H1 (cell line): Measurements from ENCODE around the gene KLHL1. TPM values are rescaled to one million over a fixed set of nuclear protein-coding genes. Genes with fewer than 3 reads are reported as not detected.

Source experiments
- CTCF ChIA-PET: fragments of 300-600 bp; sonication (Branson Sonifier 250); formaldehyde crosslinking; loops from one replicate; lab custom pipeline; 2021; ENCODE audit not compliant: partially characterized antibody; lab: Charles Lee
- POLR2A ChIA-PET: fragments of 300-600 bp; sonication (Branson Sonifier 250); formaldehyde crosslinking; loops from one replicate; lab custom pipeline; 2021; ENCODE audit warnings: inconsistent platforms; ENCODE audit not compliant: partially characterized antibody; lab: Charles Lee
- DNase-seq, 2 experiments: peaks; one replicate each; pipeline versions ENCODE4 v3.0.0 to v3.0.0-alpha.2; 2010 to 2022; ENCODE audit warnings: low spot score in 2 of 2, low read depth in 1 of 2, mixed read lengths in 1 of 2
- FAIRE-seq: peaks from 2 replicates; lab custom pipeline; 2011; peaks lifted over from hg19 to GRCh38; lab: Jason Lieb, UNC
- H2AFZ ChIP-seq: 2 replicates; pipeline ENCODE4 v1.8.1; 2012; ENCODE audit warnings: low read length, inconsistent platforms
- H2AK5ac ChIP-seq: 2 replicates; pipeline ENCODE4 v1.6.1; 2013; ENCODE audit warnings: low read depth, low read length
- H2BK120ac ChIP-seq: replicated peaks from 2 replicates; pipeline ENCODE3; 2013; ENCODE audit warnings: low read depth, low read length, inconsistent platforms
- H2BK12ac ChIP-seq: 2 replicates; pipeline ENCODE4 v1.6.1; 2013; ENCODE audit warnings: low read depth, low read length
- H2BK15ac ChIP-seq: 2 replicates; pipeline ENCODE4 v1.6.1; 2013; ENCODE audit warnings: low read length
- H2BK20ac ChIP-seq: 2 replicates; pipeline ENCODE4 v1.6.1; 2013; ENCODE audit warnings: low read length
- H2BK5ac ChIP-seq: 2 replicates; pipeline ENCODE4 v1.6.1; 2013; ENCODE audit warnings: low read depth, low read length
- H3K14ac ChIP-seq: 2 replicates; pipeline ENCODE4 v1.6.1; 2013; ENCODE audit warnings: inconsistent platforms; ENCODE audit not compliant: insufficient read length
- H3K18ac ChIP-seq: 2 replicates; pipeline ENCODE4 v1.6.1; 2013; ENCODE audit warnings: low read length; ENCODE audit errors: extremely low read depth
- H3K23ac ChIP-seq: 2 replicates; pipeline ENCODE4 v1.6.1; 2013; ENCODE audit warnings: inconsistent platforms; ENCODE audit not compliant: insufficient read length
- H3K23me2 ChIP-seq: 2 replicates; pipeline ENCODE4 v1.6.1; 2013; ENCODE audit warnings: low read depth, low read length
- H3K27ac ChIP-seq: 2 replicates; pipeline ENCODE4 v1.6.1; 2011; ENCODE audit warnings: low read depth, low read length, inconsistent platforms
- H3K27me3 ChIP-seq, 4 experiments: replicated peaks in 1 of 4; 1 replicate in 1 of 4; 2 replicates in 3 of 4; pipeline versions ENCODE4 v1.6.1 to v1.8.1; 2011 to 2013; ENCODE audit warnings: low read length in 3 of 4, mild to moderate bottlenecking in 3 of 4, inconsistent platforms in 2 of 4, mixed read lengths in 2 of 4, moderate library complexity in 1 of 4; ENCODE audit not compliant: control insufficient read depth in 3 of 4, insufficient read depth in 3 of 4; ENCODE audit errors: extremely low read depth in 1 of 4
- H3K36me3 ChIP-seq, 4 experiments: 2 replicates each; pipeline versions ENCODE4 v1.6.1 to v1.8.1; 2011 to 2013; ENCODE audit warnings: mild to moderate bottlenecking in 4 of 4, low read length in 3 of 4, moderate library complexity in 2 of 4, control low read depth in 1 of 4, inconsistent platforms in 1 of 4; ENCODE audit not compliant: insufficient read depth in 4 of 4, control insufficient read depth in 2 of 4
- H3K4ac ChIP-seq: replicated peaks from 2 replicates; pipeline ENCODE3; 2013; ENCODE audit warnings: low read length, low read depth, mixed read lengths, inconsistent platforms; ENCODE audit not compliant: insufficient read length
- H3K4me1 ChIP-seq, 4 experiments: replicated peaks in 1 of 4; 1 replicate in 1 of 4; 2 replicates in 3 of 4; pipeline versions ENCODE4 v1.6.1 to v1.8.1; 2011 to 2013; ENCODE audit warnings: low read length in 3 of 4, inconsistent platforms in 2 of 4, mixed read lengths in 1 of 4; ENCODE audit not compliant: insufficient read depth in 4 of 4, control insufficient read depth in 3 of 4
- H3K4me2 ChIP-seq, 2 experiments: 2 replicates each; pipeline versions ENCODE4 v1.6.1 to v1.8.1; 2011 to 2013; ENCODE audit warnings: low read depth in 2 of 2, low read length in 2 of 2, control low read depth in 1 of 2, inconsistent platforms in 1 of 2, mild to moderate bottlenecking in 1 of 2; ENCODE audit not compliant: insufficient read depth in 1 of 2
- H3K4me3 ChIP-seq, 4 experiments: fragments of 200-600, 300-600 bp in 1 of 4; sonication (generic), shearing (Covaris generic), sonication (Bioruptor Twin) in 1 of 4; 2 replicates each; pipeline versions ENCODE4 v1.5.1 to v1.8.1; 2011 to 2016; ENCODE audit warnings: low read length in 4 of 4, low read depth in 3 of 4, control low read depth in 2 of 4, inconsistent platforms in 2 of 4, mild to moderate bottlenecking in 2 of 4, mixed read lengths in 1 of 4, moderate library complexity in 1 of 4; ENCODE audit not compliant: insufficient read depth in 2 of 4; ENCODE audit errors: extremely low read depth in 1 of 4
- H3K56ac ChIP-seq: replicated peaks from 2 replicates; pipeline ENCODE3; 2013; ENCODE audit warnings: low read depth, mild to moderate bottlenecking, mixed read lengths, low read length, inconsistent platforms; ENCODE audit not compliant: insufficient read length
- H3K79me1 ChIP-seq: 2 replicates; pipeline ENCODE4 v1.6.1; 2013; ENCODE audit warnings: low read depth, low read length, control low read depth
- H3K79me2 ChIP-seq, 2 experiments: 2 replicates each; pipeline versions ENCODE4 v1.6.1 to v1.8.1; 2012 to 2013; ENCODE audit warnings: low read length in 2 of 2, mild to moderate bottlenecking in 2 of 2, inconsistent platforms in 1 of 2; ENCODE audit not compliant: insufficient read depth in 2 of 2, control insufficient read depth in 1 of 2
- H3K9ac ChIP-seq, 4 experiments: replicated peaks in 1 of 4; 1 replicate in 1 of 4; 2 replicates in 3 of 4; pipeline versions ENCODE4 v1.6.1 to v1.8.1; 2011 to 2013; ENCODE audit warnings: low read depth in 3 of 4, low read length in 3 of 4, control low read depth in 2 of 4, mild to moderate bottlenecking in 2 of 4, moderate library complexity in 2 of 4, inconsistent platforms in 1 of 4; ENCODE audit errors: extremely low read depth in 1 of 4
- H3K9me3 ChIP-seq, 2 experiments: 2 replicates each; pipeline versions ENCODE4 v1.6.1 to v1.8.1; 2012 to 2013; ENCODE audit warnings: mild to moderate bottlenecking in 2 of 2, moderate library complexity in 2 of 2, control low read depth in 1 of 2, inconsistent platforms in 1 of 2, low read depth in 1 of 2, low read length in 1 of 2, mixed read lengths in 1 of 2; ENCODE audit not compliant: insufficient read depth in 2 of 2
- H4K20me1 ChIP-seq, 2 experiments: replicated peaks in 1 of 2; 2 replicates each; pipeline versions ENCODE3 to v1.8.1; 2011 to 2013; ENCODE audit warnings: inconsistent platforms in 2 of 2, low read length in 2 of 2, mild to moderate bottlenecking in 1 of 2; ENCODE audit not compliant: insufficient read depth in 2 of 2, control insufficient read depth in 1 of 2
- H4K5ac ChIP-seq: 2 replicates; pipeline ENCODE4 v1.6.1; 2013; ENCODE audit warnings: low read length, low read depth, mixed read lengths, inconsistent platforms; ENCODE audit not compliant: insufficient read length
- H4K8ac ChIP-seq: 2 replicates; pipeline ENCODE4 v1.8.0; 2013; ENCODE audit warnings: mild to moderate bottlenecking, moderate library complexity, low read length, inconsistent platforms; ENCODE audit not compliant: insufficient read depth; ENCODE audit errors: extremely low read depth
- H4K91ac ChIP-seq: replicated peaks from 2 replicates; pipeline ENCODE3; 2013; ENCODE audit warnings: low read length, mixed read lengths, inconsistent platforms; ENCODE audit not compliant: insufficient read length
- CTCF ChIP-seq, 3 experiments: IDR thresholded peaks; 1 replicate in 2 of 3; 2 replicates in 1 of 3; pipeline versions ENCODE4 v1.5.1 to v1.6.1; 2011; ENCODE audit warnings: low read length in 3 of 3, mild to moderate bottlenecking in 3 of 3, inconsistent platforms in 2 of 3, low read depth in 1 of 3, moderate library complexity in 1 of 3; ENCODE audit not compliant: insufficient read depth in 1 of 3; ENCODE audit errors: control extremely low read depth in 1 of 3
- POLR2AphosphoS5 ChIP-seq: IDR thresholded peaks from 2 replicates; pipeline ENCODE4 v1.6.1; 2011; ENCODE audit warnings: low read depth, low read length
- WGBS, 2 experiments: shearing (Covaris generic) in 1 of 2; methylation state at CpG; one replicate each; pipeline versions ENCODE4 v1.1.6 to v1.1.7; 2013 to 2015; ENCODE audit warnings: low lambda C conversion rate in 2 of 2, mixed read lengths in 2 of 2, inconsistent platforms in 1 of 2, low coverage in 1 of 2, missing lambda C conversion rate in 1 of 2; ENCODE audit not compliant: insufficient replicate concordance in 2 of 2, insufficient coverage in 1 of 2, insufficient read length in 1 of 2; ENCODE audit errors: extremely low coverage in 1 of 2, missing lambda C conversion rate in 1 of 2; 5-methylcytosine and 5-hydroxymethylcytosine counted together
- polyA plus RNA-seq, 7 experiments: library from polyadenylated mRNA; depleted of rRNA in 3 of 7; stranded (reverse) in 5 of 7; unstranded in 2 of 7; fragments of >200 nt in 5 of 7; fragments of 200-250 nt in 2 of 7; gene quantifications; 1 replicate in 5 of 7; 2 replicates in 1 of 7; 4 replicates in 1 of 7; pipeline versions ENCODE4 v1.2.1 to v1.2.3, GENCODE V29; 2011 to 2013; ENCODE audit warnings: missing spikeins in 2 of 7, mixed read lengths in 2 of 7
- total RNA-seq: library from RNA; stranded (reverse); fragmentation: NEBNext Ultra II Directional; extraction: Animal tissue kit (Norgen Biotek cat#: 25700); gene quantifications from 2 replicates; pipeline ENCODE4 v1.2.1, GENCODE V29; 2021

The KLHL1 gene
- total and polyA plus RNA-seq, 2 of the 8 experiments (the other 6 are each of a cell fraction or from before 2014, with no cell fraction given): not detected

GRCh38 chr13:69946511-69946910 is 161.7 kb downstream of the KLHL1 start:
- Histone ChIP-seq H2BK5ac (no peak overlapping the region), H3K4me2 (no peak overlapping the region), H4K91ac (no peak overlapping the region), H3K23ac (no peak overlapping the region), H3K27ac (no peak overlapping the region), H2AK5ac (no peak overlapping the region), H4K20me1 (no peaks in the 10 kb centered on the region), H3K4me1 (no peaks in the 10 kb centered on the region), H3K27me3 (no peaks in the 10 kb centered on the region), H3K9me3 (no peaks in the 10 kb centered on the region), H3K4me3 (no peak overlapping the region), H3K18ac (no peak overlapping the region), H3K4ac (no peak overlapping the region), H2BK20ac (no peak overlapping the region), H3K14ac (no peak overlapping the region), H2BK15ac (no peak overlapping the region), H3K79me2 (no peaks in the 10 kb centered on the region), H3K56ac (no peak overlapping the region), H2BK12ac (no peak overlapping the region), H3K23me2 (no peaks in the 10 kb centered on the region), H3K36me3 (no peaks in the 10 kb centered on the region), H2AFZ (no peak overlapping the region), H4K5ac (no peak overlapping the region), H2BK120ac (no peak overlapping the region), H3K79me1 (no peaks in the 10 kb centered on the region), H4K8ac (no peak overlapping the region), H3K9ac (no peak overlapping the region)
- 86% methylated on average over 1 of the region's 1 CpG; no CpG with 5 or more reads in 1 of the 2 experiments for WGBS, 2 experiments
- DNase-seq (no peak), FAIRE-seq (no peak)
- ChIA-PET CTCF (interaction anchor here (0.8 to 1.0 kb wide), 2 partner anchors 9 to 17 kb away, joined by 3 read pairs; no protein-coding TSS in a partner anchor), POLR2A (no interaction called here)
- no peak for TF ChIP-seq POLR2AphosphoS5
- TF ChIP-seq CTCF (IDR thresholded peaks at IDR 0.05; ENCODE audit: control extremely low read depth in 1 of 3, insufficient read depth in 1 of 3, low read depth in 1 of 3, low read length in 3 of 3): peak in 1 of 3 experiments; percentile 1; a peak in 1 of 4 replicates
